Measurements from ENCODE around the gene PPP4R2.

The PPP4R2 gene

DNA sequence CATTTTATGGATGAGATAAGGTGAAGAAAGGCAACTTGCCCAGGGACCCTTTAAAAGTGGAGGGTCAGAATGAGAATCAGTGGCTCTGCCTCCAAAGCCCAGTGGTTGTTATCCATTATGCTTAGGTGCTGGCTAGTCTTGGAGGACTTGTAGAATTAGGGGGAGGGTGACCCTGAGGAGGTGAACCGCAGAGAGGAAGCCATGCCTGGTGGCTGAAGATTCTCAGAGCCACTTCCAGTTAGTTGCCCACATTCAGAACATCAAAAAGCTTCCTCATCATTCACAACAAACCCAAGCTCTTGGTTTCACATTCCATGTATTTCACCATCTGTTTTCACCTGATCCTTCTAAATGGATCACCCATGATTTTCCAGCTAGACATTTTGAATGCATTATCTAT lies 76.0 kb downstream of the PPP4R2 start:
- DNase-seq = no peak

DNA sequence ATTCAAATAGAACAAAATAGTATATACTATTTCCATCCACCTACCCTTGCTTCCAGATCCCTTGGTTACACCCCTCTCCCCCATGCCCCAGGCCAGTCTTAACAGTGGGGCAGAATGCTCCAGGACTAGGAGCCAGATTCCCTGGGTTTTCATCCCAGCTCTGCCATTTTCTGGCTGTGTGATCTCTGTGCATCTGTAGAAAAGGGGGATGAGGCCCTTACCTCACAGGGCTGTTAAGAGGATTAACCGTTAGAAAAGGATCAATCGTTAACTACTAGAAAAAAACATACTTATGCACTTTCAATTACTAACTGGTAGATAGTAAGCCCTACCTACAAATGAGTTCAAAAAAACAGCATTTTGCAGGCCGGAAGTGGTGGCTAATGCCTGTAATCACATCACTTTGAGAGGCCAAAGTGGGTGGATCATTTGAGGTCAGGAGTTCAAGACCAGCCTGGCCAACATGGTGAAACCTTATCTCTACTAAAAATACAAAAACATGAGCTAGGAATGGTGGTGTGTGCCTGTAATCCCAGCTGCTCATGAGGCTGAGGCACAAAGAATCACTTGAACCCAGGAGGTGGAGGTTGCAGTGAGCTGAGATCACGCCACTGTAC lies 76.6 kb downstream of the PPP4R2 start:
- DNase-seq = no peak

DNA sequence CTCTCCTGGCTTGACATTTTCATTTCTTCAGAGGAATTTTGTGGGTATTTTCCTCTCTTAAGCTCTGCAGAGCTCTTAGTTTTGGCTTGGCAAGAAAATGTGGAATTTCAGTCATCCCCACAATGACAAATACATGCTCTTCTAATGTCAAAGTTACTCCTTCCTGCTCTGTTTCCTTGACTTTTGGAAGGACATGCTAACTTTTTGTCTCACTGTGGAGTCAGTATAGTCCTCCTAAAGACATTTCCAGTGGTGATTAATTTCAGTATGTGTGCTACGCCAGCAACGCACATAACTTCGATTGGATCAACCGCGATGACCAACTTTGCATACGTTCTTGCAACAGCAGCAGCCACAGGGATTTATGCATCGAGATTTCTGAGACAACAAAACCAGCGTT lies 78.2 kb downstream of the PPP4R2 start:
- no peak for DNase-seq

DNA sequence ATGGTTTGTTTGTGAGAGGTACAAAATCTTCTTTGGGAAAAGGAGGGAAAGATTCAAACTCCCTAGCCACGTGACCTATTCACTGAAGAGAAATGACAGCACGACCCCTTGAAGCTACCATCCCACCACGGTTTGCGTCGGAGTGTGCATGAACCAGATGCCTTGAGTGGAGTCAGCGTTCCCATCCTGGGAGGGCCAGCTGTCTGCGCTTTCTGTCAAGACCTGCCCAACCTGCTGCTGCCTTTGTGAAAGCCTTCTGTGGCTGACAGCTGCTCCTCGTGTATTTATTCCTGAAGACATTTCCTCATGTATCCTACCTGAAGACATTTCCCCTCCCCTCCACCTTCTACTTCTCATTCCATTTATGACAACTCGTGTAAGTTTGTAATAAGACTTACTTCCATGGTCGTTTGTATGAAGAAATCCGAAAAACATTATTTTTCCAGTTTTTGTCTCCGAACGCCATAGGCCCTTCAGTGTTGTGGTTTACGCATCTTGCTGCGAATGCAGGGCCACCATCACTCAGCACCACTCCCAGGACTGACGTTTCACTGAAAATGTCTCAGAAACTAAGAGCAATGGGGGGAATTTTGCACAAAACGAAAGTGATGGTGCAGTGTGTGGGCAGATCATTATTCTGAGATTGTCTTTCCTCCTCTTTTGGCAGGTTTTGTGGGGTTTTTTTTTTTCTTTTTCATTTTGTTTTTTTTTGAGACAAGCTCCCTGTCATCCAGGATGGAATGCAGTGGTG lies 83.8 kb downstream of the PPP4R2 start:
- DNase-seq = no peak

DNA sequence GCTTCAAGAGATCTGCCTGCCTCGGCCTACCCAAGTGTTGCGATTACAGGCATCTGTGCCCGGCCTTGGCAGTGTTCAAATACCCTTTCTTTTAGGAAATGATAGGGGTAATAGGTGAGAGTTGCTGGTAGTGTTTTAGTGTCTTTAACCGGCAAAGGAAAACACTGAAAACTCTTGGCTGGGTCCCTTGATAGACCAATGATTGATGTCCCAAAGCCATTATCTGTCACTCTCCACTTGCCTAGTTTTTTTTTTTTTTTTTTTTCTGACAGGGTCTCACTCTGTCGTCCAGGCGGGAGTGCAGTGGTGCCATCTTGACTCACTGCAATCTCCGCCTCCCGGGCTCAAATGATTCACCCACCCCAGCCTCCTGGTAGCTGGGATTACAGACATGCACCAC lies 84.5 kb downstream of the PPP4R2 start:
- no peak for DNase-seq

DNA sequence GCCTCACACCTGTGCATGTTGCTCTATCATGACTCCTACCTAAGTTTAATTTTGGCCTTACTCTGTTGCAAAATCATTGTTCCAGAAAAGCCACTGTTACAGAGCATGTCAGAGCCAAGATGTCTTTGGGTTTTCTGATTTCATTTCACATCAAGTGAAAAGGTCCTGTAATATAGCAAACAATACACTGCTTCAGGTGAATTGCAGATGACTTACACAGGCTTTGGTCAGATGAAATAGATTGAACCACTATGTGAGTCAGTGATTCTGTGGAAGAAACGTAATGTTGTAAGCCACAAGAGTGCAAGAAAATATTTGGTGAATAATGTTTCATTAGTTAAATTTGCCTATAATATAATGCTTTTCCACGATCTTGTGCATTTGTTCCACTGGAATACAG lies 87.6 kb downstream of the PPP4R2 start:
- no peak for DNase-seq

DNA sequence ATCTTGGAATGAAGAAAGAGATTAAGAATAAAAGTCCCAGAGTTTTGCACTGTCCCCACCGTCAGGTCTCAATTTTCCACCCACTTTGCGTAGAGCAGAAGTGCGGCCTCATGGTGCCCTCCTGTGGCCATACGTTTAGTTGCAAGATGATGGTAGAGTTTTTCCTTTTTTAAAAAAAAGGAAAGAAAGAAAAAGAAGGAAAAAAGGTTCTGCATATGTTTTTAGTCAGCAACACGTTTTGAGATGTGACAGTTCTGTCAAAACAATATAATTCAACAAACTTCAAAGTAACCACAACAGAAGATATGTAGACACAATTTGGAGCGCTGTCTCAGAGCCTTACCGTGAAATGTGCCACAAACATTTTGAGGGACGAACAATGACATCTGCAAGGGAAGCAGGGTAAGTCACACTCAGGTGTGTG lies 89.5 kb downstream of the PPP4R2 start:
- DNase-seq = no peak

DNA sequence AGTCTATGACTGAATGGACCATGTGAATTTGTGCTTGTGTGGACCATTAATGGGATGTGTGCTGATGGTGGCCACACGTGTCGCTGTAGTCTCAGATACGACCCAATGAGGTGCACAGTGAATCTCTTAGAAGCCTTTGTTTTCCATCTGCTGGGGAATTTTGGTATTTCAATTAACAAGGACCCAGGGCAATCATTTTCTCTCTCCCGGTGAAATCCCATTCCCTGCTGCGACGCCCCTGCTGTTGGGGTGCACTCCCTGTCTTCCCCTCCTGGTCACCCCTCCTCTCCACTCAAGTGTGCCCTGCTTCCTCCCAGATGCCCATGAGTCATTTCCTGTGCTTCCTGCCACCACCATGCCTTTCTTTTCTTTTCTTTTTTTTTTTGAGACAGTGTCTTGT lies 97.5 kb downstream of the PPP4R2 start:
- DNase-seq = no peak

DNA sequence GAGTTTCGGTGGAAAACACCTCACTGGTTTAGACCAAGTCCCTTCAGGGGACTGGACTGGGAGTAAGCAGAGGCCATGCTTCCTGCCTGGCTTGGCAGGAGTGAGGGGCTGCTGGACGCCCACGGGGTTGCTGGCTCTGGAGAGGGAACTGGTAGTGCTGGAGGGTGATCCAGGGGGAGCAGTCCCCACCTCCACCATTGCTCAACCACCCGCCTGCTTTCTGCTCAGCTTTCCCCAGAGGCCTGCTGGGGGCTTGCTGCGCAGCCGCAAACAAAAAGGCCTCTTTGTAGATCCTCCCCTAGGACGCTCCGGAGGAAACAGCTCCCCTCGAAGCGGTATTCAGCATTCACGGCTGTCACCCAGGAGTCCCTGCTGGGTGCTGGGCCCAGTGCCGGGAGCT lies 98.3 kb downstream of the PPP4R2 start:
- DNase-seq = no peak

DNA sequence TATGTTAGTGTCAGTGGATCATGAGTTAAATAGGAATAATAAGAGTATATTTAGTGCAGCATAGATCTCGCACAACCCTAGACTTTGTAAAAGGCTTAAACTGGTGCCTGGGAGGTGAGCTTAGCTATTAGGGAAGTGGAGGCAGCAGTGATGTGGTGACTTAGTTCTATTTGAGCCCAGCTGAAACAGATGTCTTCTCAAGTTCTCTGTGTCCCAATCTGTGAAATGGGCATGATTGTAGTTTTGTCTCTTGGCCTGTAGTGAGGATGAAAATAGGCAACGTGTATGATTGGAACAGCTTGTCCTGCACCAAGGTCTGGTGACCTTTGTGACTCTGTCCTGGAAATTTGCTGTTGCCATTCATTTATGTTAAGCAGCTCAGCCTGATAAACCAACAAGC lies 99.6 kb downstream of the PPP4R2 start:
- no peak for DNase-seq

DNA sequence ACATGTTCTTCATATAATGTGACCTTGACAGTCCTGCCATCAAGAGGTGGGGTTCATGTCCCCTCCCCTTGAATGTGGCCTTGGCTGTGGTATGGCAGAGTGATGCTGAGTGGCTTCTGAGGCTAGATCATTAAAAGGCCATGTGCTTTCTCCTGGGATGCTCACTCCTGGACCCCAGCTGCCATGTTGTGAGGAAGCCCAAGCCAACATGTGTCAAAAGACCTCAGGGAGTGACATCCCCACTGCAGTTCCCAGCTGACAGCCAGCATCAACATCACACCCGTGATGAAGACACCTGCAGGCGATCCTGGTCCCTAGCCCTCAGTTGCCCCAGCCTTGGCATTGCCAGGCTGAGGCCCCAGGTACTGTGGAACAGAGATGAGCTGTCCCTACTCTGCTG lies 101.4 kb downstream of the PPP4R2 start:
- DNase-seq = no peak

DNA sequence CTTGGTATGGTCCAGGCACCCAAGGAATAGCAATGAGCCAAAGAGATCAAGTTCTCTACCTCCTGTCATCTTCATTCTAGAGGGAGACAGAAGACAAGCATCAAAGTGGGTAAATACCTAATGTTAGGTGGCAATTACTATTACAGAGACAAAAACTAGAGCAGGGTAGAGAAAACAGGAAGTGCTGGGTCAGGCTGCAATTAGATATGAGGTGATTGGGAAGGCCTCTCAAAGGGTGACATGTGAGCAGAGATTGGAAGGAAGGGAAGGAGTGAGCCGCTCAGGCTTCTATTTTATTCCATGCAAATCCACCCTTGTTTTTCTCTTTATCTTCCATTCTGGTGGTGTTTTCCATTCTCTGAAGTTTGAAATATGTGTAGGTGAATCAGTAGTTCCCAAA lies 102.3 kb downstream of the PPP4R2 start:
- no peak for DNase-seq

DNA sequence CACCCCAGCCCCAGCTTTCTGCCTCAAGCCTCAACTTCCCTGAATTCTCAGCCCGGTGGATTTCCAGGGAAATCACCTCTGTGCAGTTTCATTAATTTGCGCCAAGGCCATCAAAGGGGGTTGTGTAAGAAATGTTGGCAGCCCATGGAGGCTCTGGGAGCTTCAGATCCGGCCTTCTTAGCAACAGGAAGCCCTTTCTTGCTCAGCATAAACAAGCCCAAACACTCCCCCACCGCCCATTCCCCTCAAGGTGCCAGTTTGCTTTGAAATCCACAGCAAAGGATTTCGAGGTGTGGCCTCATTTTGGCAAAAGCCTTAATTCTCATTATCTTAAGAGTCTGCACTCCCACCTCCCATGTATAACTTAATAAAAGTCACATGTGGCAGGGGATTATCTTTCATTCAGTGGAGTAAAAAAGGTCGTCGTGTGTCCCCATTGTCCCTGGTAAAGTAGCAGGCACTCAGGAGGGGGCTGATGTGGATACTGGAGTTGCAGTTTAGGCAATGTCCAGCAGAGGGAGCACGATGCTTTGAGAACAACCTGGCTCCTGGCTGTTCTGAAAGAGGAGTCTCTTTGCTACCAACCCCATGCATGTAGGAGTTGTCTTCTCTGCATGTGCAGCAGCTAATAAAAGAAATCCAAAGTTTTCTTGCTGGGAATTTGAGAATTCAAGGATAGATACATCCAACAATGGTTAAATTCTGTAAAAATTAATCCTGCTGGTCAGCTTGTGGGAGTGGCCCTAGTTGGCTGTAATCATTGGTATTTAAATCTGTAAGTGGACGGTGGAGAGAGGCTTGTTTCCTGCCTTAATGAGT lies 104.3 kb downstream of the PPP4R2 start:
- DNase-seq = peak; percentile 55

DNA sequence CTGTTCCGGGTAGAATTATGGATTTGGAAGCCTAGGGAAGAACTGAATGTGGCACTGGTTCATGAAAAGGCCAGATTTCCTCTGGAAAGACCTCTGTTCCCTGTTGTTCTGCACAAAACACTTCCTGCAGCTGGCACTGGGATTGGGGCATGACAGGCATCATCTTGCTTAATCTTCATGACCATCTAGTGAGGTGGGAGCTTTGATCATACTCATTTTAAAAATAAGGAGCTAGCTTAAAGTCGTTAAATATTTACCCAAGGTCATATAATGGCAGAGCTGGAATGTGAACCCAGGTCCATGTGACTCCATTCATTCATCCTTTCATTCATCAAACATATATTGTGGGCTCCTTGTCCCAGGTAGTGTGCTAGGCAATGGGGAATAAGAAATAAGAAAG lies 105.3 kb downstream of the PPP4R2 start:
- no peak for DNase-seq

DNA sequence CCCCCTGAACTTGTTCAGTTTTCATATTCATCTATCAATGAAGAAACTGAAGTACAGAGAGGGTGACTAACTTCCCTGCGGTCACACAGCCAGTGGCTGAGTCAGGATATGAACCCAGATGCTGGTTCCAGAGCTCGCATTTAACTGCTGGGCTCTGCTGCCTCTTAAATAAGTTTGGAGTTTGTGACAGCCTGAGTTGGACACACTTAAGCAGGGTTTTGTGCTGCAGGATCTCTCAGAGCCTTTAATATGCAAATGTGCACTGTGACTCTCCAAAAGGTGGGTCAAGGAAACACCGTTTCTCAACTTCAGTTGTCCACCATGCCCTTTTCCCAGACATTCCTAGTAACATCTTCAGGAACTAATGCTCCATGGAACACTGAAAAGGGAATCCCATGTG lies 110.6 kb downstream of the PPP4R2 start:
- no peak for DNase-seq

DNA sequence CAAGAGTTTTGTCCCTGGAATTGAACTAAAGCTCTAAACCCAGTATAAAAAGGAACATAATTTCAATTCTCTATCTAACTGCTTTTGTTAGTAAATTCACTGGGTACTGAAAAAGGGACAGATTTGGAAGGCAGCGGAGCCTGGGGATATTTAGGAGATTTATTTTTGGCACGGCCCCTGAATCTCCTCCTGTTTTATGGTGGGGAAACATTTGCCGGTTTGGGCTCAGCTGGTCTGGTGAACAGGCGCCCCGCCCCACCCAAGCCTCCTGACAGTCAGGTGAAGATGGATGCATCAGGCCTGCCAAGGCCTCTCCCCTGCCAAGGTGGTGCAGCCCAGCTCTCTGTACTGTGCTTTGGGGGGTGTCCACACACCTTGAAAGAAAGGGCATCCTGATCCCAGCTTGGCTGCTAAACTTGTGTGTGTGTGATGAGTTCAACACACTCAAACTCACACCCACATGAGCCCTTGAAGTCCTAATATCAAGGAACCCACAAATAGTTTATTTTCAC lies 111.1 kb downstream of the PPP4R2 start:
- DNase-seq = no peak

DNA sequence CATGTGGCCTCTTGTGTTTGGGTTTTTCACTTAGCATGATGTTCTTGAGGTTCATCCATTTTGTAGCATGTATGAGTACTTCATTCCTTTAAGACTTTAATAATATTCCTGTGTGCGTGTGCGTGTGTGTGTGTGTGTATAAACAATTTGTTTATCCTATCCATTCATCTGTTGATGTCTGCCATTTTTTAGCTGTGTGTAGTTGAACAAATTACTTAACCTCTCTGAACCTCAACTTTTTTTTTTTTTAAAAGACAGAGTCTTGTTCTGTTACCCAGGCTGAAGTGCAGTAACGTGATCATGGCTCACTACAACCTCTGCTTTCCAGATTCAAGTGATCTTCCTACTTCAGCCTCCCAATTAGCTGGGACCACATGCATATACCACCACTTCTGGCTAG lies 112.1 kb downstream of the PPP4R2 start:
- DNase-seq = no peak

DNA sequence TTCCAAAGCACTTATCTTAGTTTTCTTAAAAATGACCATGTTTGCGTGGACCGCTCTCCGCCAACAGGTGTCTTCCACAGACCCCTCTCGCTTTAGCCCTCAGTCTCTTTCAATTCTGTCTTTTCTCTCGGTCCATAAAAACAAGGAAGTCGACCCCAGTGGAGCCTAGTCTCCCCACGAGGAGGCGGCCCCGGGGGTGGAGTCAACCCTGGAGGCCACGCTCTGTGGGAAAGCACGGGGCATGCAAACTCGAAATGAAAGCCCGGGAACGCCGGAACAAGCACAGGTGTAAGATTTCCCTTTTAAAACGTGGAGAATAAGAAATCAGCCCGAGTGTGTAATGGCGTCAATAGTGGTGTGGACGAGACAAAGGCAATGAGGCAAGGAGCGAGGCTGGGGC lies 113.9 kb downstream of the PPP4R2 start:
- no peak for DNase-seq

DNA sequence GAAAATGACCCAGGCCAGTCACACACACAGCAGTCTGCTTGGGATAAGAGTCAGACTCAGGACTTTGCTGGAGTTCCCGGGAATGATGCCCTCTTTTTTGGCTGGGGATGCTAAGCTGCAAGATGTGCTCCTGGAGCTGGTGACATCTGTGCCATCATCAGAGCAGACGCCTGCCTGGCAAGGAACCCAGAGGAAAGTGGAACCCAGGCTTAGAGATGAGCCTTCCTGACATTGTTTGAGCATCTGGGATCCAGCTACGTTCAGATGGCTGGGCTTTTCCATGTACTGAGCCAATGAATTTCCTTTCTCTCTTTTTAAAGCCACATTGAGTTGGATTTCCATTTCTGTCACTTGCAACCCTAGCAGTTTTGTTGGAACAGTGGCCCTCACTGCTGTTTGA lies 118.1 kb downstream of the PPP4R2 start:
- DNase-seq = no peak

DNA sequence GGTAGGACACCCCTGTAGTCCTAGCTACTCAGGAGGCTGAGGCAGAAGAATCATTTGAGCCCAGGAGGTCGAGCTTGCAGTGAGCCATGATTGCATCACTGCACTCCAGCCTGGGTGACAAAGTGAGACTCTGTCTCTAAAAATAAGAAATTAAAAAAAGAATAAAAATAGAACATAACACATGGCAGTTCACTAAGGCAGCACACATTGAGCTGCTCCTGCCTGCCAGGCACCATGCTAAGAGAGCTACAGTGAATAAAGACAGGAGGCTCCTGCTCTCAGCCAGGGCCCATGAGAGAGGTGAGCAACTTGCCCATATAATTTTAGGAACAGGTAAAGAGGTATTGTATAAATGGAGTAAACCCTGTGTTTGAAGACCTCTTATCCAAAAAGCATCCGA lies 119.2 kb downstream of the PPP4R2 start:
- no peak for DNase-seq

Measured in NCI-H1105 (cell line).